CD4-positive, alpha-beta T cell treated with Interleukin-17A for 1 hour (primary cell): ENCODE measurements around the gene NCK2.

ENCODE experiments used
- DNase-seq: peaks from one replicate; pipeline ENCODE4 v3.0.0-alpha.2; 2020

Gene NCK2

DNA sequence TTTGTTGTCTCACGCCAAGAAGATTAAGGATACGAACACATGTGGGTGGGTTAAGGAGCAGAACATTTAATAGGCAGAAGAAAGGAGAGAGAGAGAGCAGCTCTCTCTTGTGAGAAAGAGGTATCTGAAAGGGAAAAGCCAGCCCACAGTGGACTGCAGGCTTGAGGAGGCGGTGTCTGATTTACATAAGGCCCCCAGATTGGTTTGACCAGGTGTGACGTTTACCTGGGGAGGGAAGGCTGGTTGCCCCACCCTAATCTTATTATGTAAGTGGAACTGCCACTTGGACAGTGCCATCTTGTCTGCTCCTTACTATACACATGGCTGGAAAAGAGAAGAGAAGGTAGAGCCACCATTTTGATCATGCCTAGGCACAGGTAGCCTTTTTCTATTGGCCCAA, 189.2 kb downstream of the NCK2 start:
- DNase-seq = peak; percentile 15

DNA sequence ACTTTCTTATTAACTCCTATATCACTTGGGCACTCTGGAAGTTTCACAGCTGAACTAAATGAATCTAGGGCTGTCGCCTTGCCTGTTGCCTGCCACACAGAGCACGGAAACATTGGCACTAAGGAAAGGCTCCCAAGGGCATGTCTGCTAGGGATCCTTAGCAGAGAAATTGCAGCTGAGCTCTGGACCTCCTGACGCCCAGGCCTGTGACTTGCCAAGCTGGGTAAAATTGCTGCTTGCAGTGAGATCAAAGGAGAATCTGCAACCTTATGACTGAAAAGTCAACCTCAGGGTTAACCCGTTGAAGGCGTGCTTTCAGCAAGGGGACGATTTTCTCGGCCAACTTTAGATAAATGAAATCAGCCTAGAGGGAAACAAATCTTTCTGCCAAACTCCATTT, 189.8 kb downstream of the NCK2 start:
- DNase-seq = peak; percentile 48

GRCh38 chr2:105935063-105935462, 190.4 kb downstream of the NCK2 start:
- DNase-seq = peak; percentile 43

DNA sequence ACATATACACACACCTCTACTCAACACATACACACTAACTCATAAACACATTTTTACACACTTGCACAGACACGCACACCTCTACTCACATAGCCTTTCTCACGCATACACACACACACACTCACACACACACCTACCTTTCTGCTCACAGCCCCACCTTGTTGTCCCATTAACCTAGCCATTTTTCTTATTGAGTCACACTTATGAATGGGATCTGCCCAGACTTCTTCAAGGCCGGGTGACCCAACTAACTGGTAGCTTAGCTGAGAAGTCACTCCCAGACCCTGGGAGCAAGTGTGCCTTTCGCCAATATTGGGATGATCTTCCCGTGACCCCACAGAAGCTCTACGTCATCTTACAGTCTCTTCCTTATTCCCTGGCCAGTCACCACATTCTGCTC, 192.2 kb downstream of the NCK2 start:
- DNase-seq = no peak

GRCh38 chr2:105937498-105938097, 192.9 kb downstream of the NCK2 start:
- no peak for DNase-seq
